ENCODE results near the gene SENP8. TPM values are rescaled to one million over a fixed set of nuclear protein-coding genes. Genes with fewer than 3 reads are reported as not detected.
"Not testable (repeated sequence)": the region's sequence is repeated elsewhere in the genome, so short reads cannot be mapped to it uniquely, and the experiment has no call there.

SENP8 gene
- total RNA-seq (under 1 TPM; 0.31 to 0.42 TPM), total RNA-seq (1.1 to 2.0 reads per million in 2 donors)

DNA sequence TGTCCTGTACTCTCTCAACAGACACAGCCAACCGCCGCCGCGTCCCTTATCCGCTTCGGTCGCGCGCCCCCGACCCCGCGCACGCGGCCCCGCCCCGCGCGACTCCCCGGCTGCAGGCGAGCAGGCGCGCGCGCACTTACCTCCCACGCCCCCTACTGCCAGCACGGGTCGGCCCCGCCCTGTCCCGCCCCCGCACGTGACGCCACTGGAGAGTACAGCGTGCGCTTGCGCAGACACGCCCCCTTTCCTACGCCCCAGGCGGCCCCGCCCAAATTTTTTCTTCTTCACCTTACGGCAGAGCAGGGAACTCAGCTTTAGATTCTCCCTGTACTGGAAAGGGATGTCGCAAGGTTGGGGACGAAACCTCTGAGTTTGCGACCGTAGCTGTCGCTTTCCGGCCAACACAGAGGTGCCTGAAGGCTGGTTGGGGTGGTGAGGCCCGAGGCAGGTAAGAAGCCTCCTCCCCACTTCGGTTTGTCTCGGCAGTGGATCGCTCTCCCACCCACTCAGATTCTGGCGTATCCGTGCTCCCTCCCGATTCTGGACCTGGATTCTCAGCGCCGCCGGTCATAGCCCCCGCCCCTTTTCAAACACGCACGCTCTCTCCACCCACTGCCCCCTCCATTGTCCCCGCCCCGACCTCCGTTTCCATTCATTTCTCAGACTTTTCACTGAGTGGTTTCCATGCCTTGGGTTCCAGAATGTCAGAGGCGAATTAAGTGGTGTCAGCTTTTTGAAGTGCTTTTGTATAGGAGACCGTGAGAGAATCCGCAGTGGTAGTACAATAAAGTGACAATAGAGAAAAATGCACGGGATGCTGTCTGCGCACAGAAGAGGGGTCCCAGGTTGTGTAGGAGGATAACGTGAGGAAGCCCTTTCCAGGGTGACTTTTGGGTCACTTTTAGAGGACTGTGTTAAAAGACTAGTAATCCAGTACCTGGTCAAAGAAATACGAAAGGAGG lies at the start of gene SENP8, which contains the start of gene MYO9A:
Gene SENP8, plus strand, starts transcription at position 387 of the 962 bp plus-strand sequence. CDS start 21,221 bp downstream, outside the sequence.
Gene MYO9A, minus strand, starts transcription at position 134 of the 962 bp plus-strand sequence. CDS start 71,587 bp downstream, outside the sequence.
- no peaks in the 10 kb centered on the region for H3K9me3 ChIP-seq (ENCODE audit: control insufficient read depth, low read length, poor library complexity, severe bottlenecking)
- peak within 1 kb of the TSS; percentile 97 for H3K4me3 Mint-ChIP-seq
- DNase-seq: peak; percentile 93 to 99 (median 99)
- ATAC-seq: peak; percentile 84
- H3K36me3 Mint-ChIP-seq (ENCODE audit: low read depth): peaks cover 7% of the 10 kb centered on the region
- H3K4me1 Mint-ChIP-seq: peaks cover 32% of the 10 kb centered on the region
- peak within 1 kb of the TSS; percentile 96 for H3K27ac Mint-ChIP-seq
- H3K27me3 Mint-ChIP-seq: no peaks in the 10 kb centered on the region

GRCh38 chr15:72068856-72069255 lies 49.3 kb upstream of the SENP8 start:
- peaks cover 14% of the 10 kb centered on the region for H3K4me1 Mint-ChIP-seq
- H3K27ac Mint-ChIP-seq: no peak overlapping the region
- no peaks in the 10 kb centered on the region for H3K27me3 Mint-ChIP-seq
- peaks cover 3% of the 10 kb centered on the region for H3K9me3 ChIP-seq (ENCODE audit: control insufficient read depth, low read length, poor library complexity, severe bottlenecking)
- no peak for DNase-seq
- H3K36me3 Mint-ChIP-seq (ENCODE audit: low read depth): no peaks in the 10 kb centered on the region
- ATAC-seq: no peak
- H3K4me3 Mint-ChIP-seq: no peak overlapping the region

DNA sequence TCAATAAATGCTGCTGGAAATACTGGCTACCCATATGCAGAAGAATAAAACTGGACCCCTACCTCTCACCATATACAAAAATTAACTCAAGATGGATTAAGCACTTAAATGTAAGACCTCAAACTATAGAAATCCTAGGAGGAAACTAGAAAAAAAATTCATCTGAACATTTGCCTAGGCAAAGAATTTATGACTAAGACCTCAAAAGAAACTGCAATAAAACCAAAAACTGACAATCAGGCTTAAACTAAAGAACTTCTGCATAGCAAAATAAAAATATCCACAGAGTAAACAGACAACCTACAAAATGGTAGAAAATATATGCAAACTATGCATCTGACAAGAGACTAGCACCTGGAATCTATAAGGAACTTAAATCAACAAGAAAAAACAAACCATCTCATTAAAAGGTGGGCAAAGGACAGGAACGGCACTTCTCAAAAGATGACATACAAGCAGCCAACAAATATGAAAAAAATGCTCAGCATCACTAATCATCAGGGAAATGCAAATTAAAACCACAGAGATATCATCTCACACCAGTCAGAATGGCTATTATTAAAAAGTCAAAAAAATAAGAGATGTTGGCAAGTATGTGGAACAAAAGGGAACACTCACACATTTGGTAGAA lies 47.3 kb upstream of the SENP8 start:
- DNase-seq (no peak), ATAC-seq (no peak)
- Mint-ChIP-seq H3K4me3 (no peak overlapping the region), H3K27ac (no peak overlapping the region), H3K36me3 (ENCODE audit: low read depth) (no peaks in the 10 kb centered on the region), H3K27me3 (no peaks in the 10 kb centered on the region), H3K4me1 (peaks cover 18% of the 10 kb centered on the region)
- peaks cover 3% of the 10 kb centered on the region for H3K9me3 ChIP-seq (ENCODE audit: control insufficient read depth, low read length, poor library complexity, severe bottlenecking)

DNA sequence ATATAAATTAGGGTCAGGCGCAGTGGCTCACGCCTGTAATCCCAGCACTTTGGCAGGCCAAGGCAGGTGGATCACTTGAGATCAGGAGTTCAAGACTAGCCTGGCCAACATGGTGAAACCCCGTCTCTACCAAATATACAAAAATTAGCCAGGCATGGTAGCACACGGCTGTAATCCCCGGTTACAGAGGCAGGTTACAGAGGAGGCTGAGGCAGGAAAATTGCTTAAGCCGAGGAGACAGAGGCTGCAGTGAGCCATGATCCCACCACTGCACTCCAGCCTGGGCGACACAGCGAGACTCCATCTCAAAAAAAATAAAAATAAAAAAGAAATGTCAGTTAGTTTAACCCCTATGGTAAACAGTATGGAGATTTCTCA lies 46.8 kb upstream of the SENP8 start:
- peaks cover 18% of the 10 kb centered on the region for H3K4me1 Mint-ChIP-seq
- H3K27ac Mint-ChIP-seq; H3K4me3 Mint-ChIP-seq; H3K9me3 ChIP-seq (ENCODE audit: control insufficient read depth, low read length, poor library complexity, severe bottlenecking); ATAC-seq; DNase-seq; H3K27me3 Mint-ChIP-seq; H3K36me3 Mint-ChIP-seq (ENCODE audit: low read depth): not testable (repeated sequence)

DNA sequence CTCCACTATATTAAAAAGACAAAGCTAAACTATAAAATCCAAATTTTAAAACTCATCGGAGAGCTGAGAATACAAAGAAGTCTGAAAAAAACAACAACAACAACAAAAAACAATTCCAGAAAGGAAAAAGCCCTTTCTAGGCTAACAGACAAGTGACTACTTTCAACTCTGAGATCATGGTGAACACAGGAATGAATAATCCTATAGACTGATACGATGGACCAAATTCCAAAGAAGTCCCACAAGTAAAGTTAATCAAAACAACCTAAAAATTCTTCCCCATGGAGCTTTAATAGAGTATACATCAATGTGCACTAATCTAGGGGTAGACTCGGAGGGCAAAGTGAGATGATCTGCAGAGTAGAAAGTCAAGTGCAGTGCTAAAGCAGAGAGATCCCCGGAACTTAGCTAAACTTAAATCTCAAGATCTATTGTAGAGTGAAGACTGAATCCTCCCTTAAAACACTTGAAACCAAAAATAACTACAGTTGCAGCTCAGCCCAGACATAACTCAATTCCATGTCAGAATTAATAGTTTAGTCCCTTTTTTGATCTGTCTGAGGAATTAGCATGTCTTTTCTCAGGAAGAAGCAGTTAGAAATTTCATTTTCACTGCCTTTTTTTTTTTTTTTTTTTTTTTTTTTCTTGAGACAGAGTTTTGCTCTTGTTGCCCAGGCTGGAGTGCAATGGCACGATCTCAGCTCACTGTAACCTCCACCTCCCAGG lies 43.7 kb upstream of the SENP8 start:
- no peak overlapping the region for H3K27ac Mint-ChIP-seq
- peaks cover 3% of the 10 kb centered on the region for H3K9me3 ChIP-seq (ENCODE audit: control insufficient read depth, low read length, poor library complexity, severe bottlenecking)
- peaks cover 29% of the 10 kb centered on the region for H3K4me1 Mint-ChIP-seq
- H3K36me3 Mint-ChIP-seq (ENCODE audit: low read depth): no peaks in the 10 kb centered on the region
- ATAC-seq (no peak), DNase-seq (no peak)
- H3K27me3 Mint-ChIP-seq: no peaks in the 10 kb centered on the region
- no peak overlapping the region for H3K4me3 Mint-ChIP-seq

DNA sequence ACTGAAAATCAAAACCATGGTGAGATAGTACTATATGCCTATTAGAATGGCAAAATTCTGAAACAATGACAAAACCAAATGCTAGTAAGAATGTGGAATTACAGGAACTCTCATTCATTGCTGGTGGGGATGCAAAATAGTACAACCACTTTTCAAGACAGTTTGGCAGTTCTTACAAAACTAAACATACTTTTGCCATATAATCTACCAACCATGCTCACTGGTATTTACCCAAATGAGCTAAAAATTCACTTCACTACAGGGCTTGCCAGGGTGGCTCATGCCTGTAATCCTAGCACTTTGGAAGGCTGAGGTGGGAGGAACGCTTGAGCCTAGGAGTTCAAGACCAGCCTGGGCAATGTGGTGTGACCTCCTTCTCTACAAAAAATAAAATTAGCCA lies 40.3 kb upstream of the SENP8 start:
- H3K9me3 ChIP-seq (ENCODE audit: control insufficient read depth, low read length, poor library complexity, severe bottlenecking): peaks cover 3% of the 10 kb centered on the region
- Mint-ChIP-seq H3K36me3 (ENCODE audit: low read depth) (no peaks in the 10 kb centered on the region), H3K27me3 (no peaks in the 10 kb centered on the region), H3K4me3 (no peak overlapping the region), H3K27ac (no peak overlapping the region), H3K4me1 (peaks cover 17% of the 10 kb centered on the region)
- DNase-seq: no peak
- no peak for ATAC-seq

DNA sequence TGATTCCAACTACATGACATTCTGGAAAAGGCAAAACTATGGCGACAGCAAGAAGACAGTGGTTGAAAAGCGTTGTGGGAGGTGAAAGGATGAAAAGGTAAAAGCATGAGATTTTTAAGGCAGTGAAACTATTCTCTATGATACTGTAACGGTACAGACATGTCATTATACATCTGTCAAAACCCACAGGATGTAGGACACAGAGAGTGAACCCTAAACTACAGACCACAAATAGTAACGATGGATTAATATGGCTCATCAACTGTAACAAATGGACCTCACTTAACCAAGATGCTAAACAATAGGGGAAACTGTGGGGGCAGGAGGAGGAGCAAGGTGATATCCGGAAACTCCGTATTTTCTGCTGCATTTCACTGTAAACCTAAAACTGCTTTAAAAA lies 39.3 kb upstream of the SENP8 start:
- DNase-seq (no peak), ATAC-seq (peak; percentile 20)
- Mint-ChIP-seq H3K27ac (no peak overlapping the region), H3K36me3 (ENCODE audit: low read depth) (no peaks in the 10 kb centered on the region), H3K4me1 (peaks cover 15% of the 10 kb centered on the region), H3K4me3 (no peak overlapping the region), H3K27me3 (no peaks in the 10 kb centered on the region)
- no peaks in the 10 kb centered on the region for H3K9me3 ChIP-seq (ENCODE audit: control insufficient read depth, low read length, poor library complexity, severe bottlenecking)

- ATAC-seq (no peak), DNase-seq (no peak)
- Mint-ChIP-seq H3K27ac (no peak overlapping the region), H3K27me3 (no peaks in the 10 kb centered on the region), H3K36me3 (ENCODE audit: low read depth) (peaks cover 2% of the 10 kb centered on the region), H3K4me1 (peaks cover 11% of the 10 kb centered on the region), H3K4me3 (no peak overlapping the region)
- H3K9me3 ChIP-seq (ENCODE audit: control insufficient read depth, low read length, poor library complexity, severe bottlenecking): no peaks in the 10 kb centered on the region
Observed at GRCh38 chr15:72082176-72082575, 36.0 kb upstream of the SENP8 start.

DNA sequence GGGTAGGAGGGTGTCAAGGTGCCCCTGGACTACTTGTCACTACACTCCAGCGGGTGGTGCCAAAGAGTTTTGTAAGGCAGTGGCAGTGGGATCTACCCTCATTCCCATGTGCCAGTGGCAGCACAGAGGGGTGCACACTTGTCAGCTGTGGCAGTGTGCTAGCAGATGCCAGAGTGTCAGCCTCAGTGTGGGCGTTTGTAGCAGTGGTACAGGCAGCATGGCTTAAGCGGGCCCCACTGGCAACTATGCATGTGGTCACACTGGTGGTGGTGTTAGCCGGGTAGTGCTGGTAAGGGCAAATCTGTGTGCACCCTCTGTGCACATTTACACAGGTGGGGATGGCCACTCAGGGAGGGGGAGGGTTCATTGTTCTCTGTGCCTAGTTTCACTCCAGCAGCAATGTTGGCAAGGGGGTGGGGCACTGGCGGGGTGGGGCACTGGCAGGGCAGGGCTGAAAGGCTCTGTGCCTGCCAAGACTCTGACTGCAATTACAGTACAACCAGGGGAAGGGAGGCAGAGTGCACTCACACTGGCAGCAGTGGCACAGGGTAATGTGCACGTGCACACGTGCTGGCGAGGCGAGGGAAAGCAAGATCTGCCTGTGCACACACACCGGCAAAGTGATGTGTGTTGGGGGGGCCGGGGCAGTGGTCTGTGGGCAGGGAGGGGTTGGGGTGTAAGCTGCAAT lies 32.0 kb upstream of the SENP8 start:
- DNase-seq (no peak), ATAC-seq (no peak)
- H3K27ac Mint-ChIP-seq: no peak overlapping the region
- peaks cover 11% of the 10 kb centered on the region for H3K36me3 Mint-ChIP-seq (ENCODE audit: low read depth)
- peaks cover 6% of the 10 kb centered on the region for H3K4me1 Mint-ChIP-seq
- no peaks in the 10 kb centered on the region for H3K27me3 Mint-ChIP-seq
- H3K9me3 ChIP-seq (ENCODE audit: control insufficient read depth, low read length, poor library complexity, severe bottlenecking): no peaks in the 10 kb centered on the region
- H3K4me3 Mint-ChIP-seq: no peak overlapping the region

GRCh38 chr15:72086920-72087648 lies 31.1 kb upstream of the SENP8 start:
- H3K4me1 Mint-ChIP-seq: peaks cover 9% of the 10 kb centered on the region
- peaks cover 12% of the 10 kb centered on the region for H3K36me3 Mint-ChIP-seq (ENCODE audit: low read depth)
- H3K9me3 ChIP-seq (ENCODE audit: control insufficient read depth, low read length, poor library complexity, severe bottlenecking): no peaks in the 10 kb centered on the region
- H3K27ac Mint-ChIP-seq: no peak overlapping the region
- no peaks in the 10 kb centered on the region for H3K27me3 Mint-ChIP-seq
- DNase-seq: no peak
- no peak for ATAC-seq
- no peak overlapping the region for H3K4me3 Mint-ChIP-seq

- no peak for ATAC-seq
- Mint-ChIP-seq H3K4me1 (peaks cover 11% of the 10 kb centered on the region), H3K36me3 (ENCODE audit: low read depth) (peaks cover 15% of the 10 kb centered on the region), H3K27ac (no peak overlapping the region), H3K4me3 (no peak overlapping the region), H3K27me3 (no peaks in the 10 kb centered on the region)
- no peaks in the 10 kb centered on the region for H3K9me3 ChIP-seq (ENCODE audit: control insufficient read depth, low read length, poor library complexity, severe bottlenecking)
- no peak for DNase-seq
Observed at GRCh38 chr15:72092006-72092405, 26.2 kb upstream of the SENP8 start.

GRCh38 chr15:72092691-72093090 lies 25.5 kb upstream of the SENP8 start:
- no peak for DNase-seq
- Mint-ChIP-seq H3K27me3 (no peaks in the 10 kb centered on the region), H3K27ac (no peak overlapping the region), H3K4me1 (peaks cover 11% of the 10 kb centered on the region), H3K36me3 (ENCODE audit: low read depth) (peaks cover 12% of the 10 kb centered on the region), H3K4me3 (no peak overlapping the region)
- no peaks in the 10 kb centered on the region for H3K9me3 ChIP-seq (ENCODE audit: control insufficient read depth, low read length, poor library complexity, severe bottlenecking)
- no peak for ATAC-seq

All from T-helper 17 cell (primary cell).